Nephron progenitor cell (in vitro differentiated cells): Measurements from ENCODE around the gene PTRH1.

Experiments
- DNase-seq: peaks from one replicate; pipeline ENCODE4 v3.0.0; 2021
- H3K27ac Mint-ChIP-seq: 2 replicates; pipeline ENCODE4 v1.8.0; 2021; ENCODE audit warnings: mild to moderate bottlenecking, moderate library complexity, mixed read lengths
- H3K27me3 Mint-ChIP-seq: 2 replicates; pipeline ENCODE4 v1.8.0; 2021; ENCODE audit warnings: mild to moderate bottlenecking, low read depth, mixed read lengths; ENCODE audit not compliant: poor library complexity
- H3K36me3 Mint-ChIP-seq: 2 replicates; pipeline ENCODE4 v1.8.0; 2021; ENCODE audit warnings: low read depth, mixed read lengths
- H3K4me1 Mint-ChIP-seq: 2 replicates; pipeline ENCODE4 v1.8.0; 2021; ENCODE audit warnings: mixed read lengths
- H3K4me3 Mint-ChIP-seq: 2 replicates; pipeline ENCODE4 v1.8.0; 2021; ENCODE audit warnings: mild to moderate bottlenecking, moderate library complexity, mixed read lengths
- H3K9me3 Mint-ChIP-seq: 2 replicates; pipeline ENCODE4 v1.8.0; 2021; ENCODE audit warnings: mild to moderate bottlenecking, moderate library complexity, mixed read lengths
- TF ChIP-seq, protein P1 (sequence below): fragments of 200-600 bp; sonication (generic); IDR thresholded peaks from 2 replicates; pipeline ENCODE4 v1.5.0; 2021; ENCODE audit warnings: antibody characterized with exemption

Gene PTRH1

DNA sequence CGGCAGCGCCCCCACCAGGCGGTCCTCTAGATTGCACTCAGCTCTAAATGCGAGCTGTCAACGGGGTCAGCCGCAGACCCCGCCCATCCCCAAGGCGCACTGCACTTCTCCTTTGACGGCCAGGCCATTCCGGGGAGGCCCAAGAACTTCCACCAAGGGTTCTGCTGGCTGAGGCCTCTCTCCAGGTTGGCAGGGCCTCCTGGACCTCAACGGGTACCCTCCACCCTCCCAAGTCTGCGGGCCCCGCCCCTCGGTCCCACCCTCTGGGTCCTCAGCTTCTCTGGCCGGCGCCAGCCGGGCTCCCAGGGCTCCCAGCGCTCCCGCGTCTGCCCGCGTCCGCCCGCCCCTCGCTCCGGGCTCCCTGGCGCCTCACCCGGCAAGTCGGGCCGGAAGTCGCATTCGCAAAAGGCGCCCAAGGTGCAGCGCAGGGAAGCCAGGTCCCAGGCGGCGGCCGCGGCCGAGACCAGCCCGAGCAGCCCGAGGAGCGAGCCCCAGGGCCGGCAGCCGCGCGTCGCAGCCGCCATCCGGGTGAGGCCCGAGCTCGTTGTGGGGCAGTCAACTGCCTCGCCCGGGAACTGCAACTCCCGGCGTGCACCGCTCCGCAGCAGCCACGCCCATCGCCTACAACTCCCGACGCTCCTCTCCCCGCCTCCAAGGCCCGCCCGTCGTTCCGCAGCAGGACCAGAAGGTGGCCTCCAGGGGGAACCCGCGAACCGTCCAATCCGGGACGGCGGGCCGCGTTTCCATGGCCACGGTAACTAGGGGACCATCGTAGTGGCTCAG lies 19.5 kb upstream of the PTRH1 start, which contains the start of gene TOR2A:
Gene TOR2A (minus strand): TSS at position 548 of the 783 bp plus-strand sequence. CDS start 24 bp downstream, at position 524.
- peaks cover 10% of the 10 kb centered on the region for H3K4me1 Mint-ChIP-seq
- H3K4me3 Mint-ChIP-seq: peak within 1 kb of the TSS; percentile 84
- no peak within 1 kb of the TSS for H3K27ac Mint-ChIP-seq
- DNase-seq: peak; percentile 99
- TF ChIP-seq, protein P1, sequence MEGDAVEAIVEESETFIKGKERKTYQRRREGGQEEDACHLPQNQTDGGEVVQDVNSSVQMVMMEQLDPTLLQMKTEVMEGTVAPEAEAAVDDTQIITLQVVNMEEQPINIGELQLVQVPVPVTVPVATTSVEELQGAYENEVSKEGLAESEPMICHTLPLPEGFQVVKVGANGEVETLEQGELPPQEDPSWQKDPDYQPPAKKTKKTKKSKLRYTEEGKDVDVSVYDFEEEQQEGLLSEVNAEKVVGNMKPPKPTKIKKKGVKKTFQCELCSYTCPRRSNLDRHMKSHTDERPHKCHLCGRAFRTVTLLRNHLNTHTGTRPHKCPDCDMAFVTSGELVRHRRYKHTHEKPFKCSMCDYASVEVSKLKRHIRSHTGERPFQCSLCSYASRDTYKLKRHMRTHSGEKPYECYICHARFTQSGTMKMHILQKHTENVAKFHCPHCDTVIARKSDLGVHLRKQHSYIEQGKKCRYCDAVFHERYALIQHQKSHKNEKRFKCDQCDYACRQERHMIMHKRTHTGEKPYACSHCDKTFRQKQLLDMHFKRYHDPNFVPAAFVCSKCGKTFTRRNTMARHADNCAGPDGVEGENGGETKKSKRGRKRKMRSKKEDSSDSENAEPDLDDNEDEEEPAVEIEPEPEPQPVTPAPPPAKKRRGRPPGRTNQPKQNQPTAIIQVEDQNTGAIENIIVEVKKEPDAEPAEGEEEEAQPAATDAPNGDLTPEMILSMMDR: peak; percentile 88
- no peaks in the 10 kb centered on the region for H3K36me3 Mint-ChIP-seq
- H3K9me3 Mint-ChIP-seq: no peaks in the 10 kb centered on the region
- peaks cover 22% of the 10 kb centered on the region for H3K27me3 Mint-ChIP-seq

- TF ChIP-seq, protein P1: no peak
- no peak for DNase-seq
- Mint-ChIP-seq H3K27me3 (peaks cover 17% of the 10 kb centered on the region), H3K27ac (no peak overlapping the region), H3K4me1 (peaks cover 10% of the 10 kb centered on the region), H3K9me3 (no peaks in the 10 kb centered on the region), H3K36me3 (no peaks in the 10 kb centered on the region), H3K4me3 (peak overlapping the region; percentile 84)
Measured at GRCh38 chr9:127734247-127734746, 18.8 kb upstream of the PTRH1 start.

DNA sequence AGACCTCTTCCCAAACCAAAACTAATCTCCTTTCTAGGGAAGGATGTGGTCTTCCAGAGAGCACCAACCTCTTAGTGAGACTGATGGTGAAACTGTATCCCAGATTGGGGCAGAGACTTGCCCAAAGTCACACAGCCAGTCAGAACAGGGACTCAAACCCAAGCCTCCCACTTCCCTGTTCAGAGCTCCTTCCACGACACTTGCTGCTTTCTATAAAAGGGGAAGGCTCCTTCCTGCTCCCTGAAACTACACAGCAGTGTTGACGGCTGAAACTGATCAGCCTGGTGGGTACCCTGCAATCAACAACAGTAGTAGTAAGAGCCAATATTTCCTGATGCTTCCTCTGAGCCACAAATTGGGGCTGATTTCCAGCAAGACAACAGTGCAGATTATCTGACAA lies 18.2 kb upstream of the PTRH1 start:
- DNase-seq: no peak
- peaks cover 10% of the 10 kb centered on the region for H3K4me1 Mint-ChIP-seq
- TF ChIP-seq, protein P1: no peak
- H3K4me3 Mint-ChIP-seq: no peak overlapping the region
- H3K27me3 Mint-ChIP-seq: peaks cover 16% of the 10 kb centered on the region
- H3K27ac Mint-ChIP-seq: no peak overlapping the region
- no peaks in the 10 kb centered on the region for H3K36me3 Mint-ChIP-seq
- no peaks in the 10 kb centered on the region for H3K9me3 Mint-ChIP-seq

GRCh38 chr9:127732444-127732843 lies 17.0 kb upstream of the PTRH1 start:
- no peak for DNase-seq
- Mint-ChIP-seq H3K36me3 (no peaks in the 10 kb centered on the region), H3K27ac (no peak overlapping the region), H3K4me1 (peaks cover 10% of the 10 kb centered on the region), H3K9me3 (no peaks in the 10 kb centered on the region), H3K4me3 (no peak overlapping the region), H3K27me3 (peaks cover 13% of the 10 kb centered on the region)
- TF ChIP-seq, protein P1: no peak

GRCh38 chr9:127731938-127732337 lies 16.5 kb upstream of the PTRH1 start:
- TF ChIP-seq, protein P1: no peak
- no peak overlapping the region for H3K27ac Mint-ChIP-seq

More at GRCh38 chr9:127731938-127732337, 16.5 kb upstream of the PTRH1 start:
- Mint-ChIP-seq H3K4me3 (no peak overlapping the region), H3K9me3 (no peaks in the 10 kb centered on the region), H3K36me3 (no peaks in the 10 kb centered on the region), H3K4me1 (peaks cover 10% of the 10 kb centered on the region), H3K27me3 (peaks cover 10% of the 10 kb centered on the region)
- DNase-seq: no peak
